ENCODE measurements around the gene CENPW.

- no peak for TF ChIP-seq JUNB (IDR thresholded peaks at IDR 0.05)
- TF ChIP-seq POLR2A (IDR thresholded peaks at IDR 0.05; ENCODE audit: low read length), result no peak
- TF ChIP-seq KDM1A (IDR thresholded peaks at IDR 0.05; ENCODE audit: low read depth), result no peak
Observed at GRCh38 chr6:126293891-126294524, 45.9 kb upstream of the CENPW start.
